K562 (cell line): ENCODE data around the gene USP14. TPM values are rescaled to one million over a fixed set of nuclear protein-coding genes. Genes with fewer than 3 reads are reported as not detected.
A peak's percentile ranks its signal among the peaks of the same experiment; 100 is the strongest.

Source experiments
- CHD2 ChIP-seq: IDR thresholded peaks from 2 replicates; pipeline ENCODE4 v1.6.1; 2011; ENCODE audit warnings: low read depth, low read length
- CREB5 ChIP-seq: fragments of 250-450 bp; sonication (Bioruptor Pico); IDR thresholded peaks from 2 replicates; pipeline ENCODE4 v1.5.0; 2020; ENCODE audit warnings: mild to moderate bottlenecking
- DEAF1 ChIP-seq: fragments of 450-650 bp; formaldehyde crosslinking; IDR thresholded peaks from 2 replicates; pipeline ENCODE4 v1.4.0; 2020; ENCODE audit warnings: mild to moderate bottlenecking, moderate library complexity
- E4F1 ChIP-seq: fragments of 250-450 bp; sonication (Bioruptor Pico); IDR thresholded peaks from 2 replicates; pipeline ENCODE4 v1.5.0; 2021; ENCODE audit warnings: mild to moderate bottlenecking, borderline replicate concordance
- EHMT2 ChIP-seq: fragments of 450-650 bp; IDR thresholded peaks from 2 replicates; pipeline ENCODE4 v1.6.1; 2018; ENCODE audit warnings: antibody characterized with exemption
- ETS1 ChIP-seq: conservative IDR thresholded peaks from 2 replicates; pipeline ENCODE4 v1.6.1; 2011; ENCODE audit warnings: low read depth, mild to moderate bottlenecking, low read length; ENCODE audit not compliant: control insufficient read depth
- ETV1 ChIP-seq: fragments of 450-650 bp; conservative IDR thresholded peaks from 2 replicates; pipeline ENCODE4 v1.6.1; 2016; ENCODE audit warnings: missing genetic modification characterization, control low read depth, low read depth, missing compliant biosample characterization
- GTF2F1 ChIP-seq: IDR thresholded peaks from 2 replicates; pipeline ENCODE4 v1.6.1; 2011; ENCODE audit warnings: low read depth, low read length, improper control_type of control experiment
- HDAC2 ChIP-seq: fragments of 450-650 bp; IDR thresholded peaks from 2 replicates; pipeline ENCODE4 v1.6.1; 2016; ENCODE audit warnings: mild to moderate bottlenecking
- HNRNPLL ChIP-seq: fragments of 200-400 bp; formaldehyde crosslinking; IDR thresholded peaks from 2 replicates; pipeline ENCODE4 v1.6.1; 2017; ENCODE audit warnings: low read length, low read depth, mild to moderate bottlenecking; ENCODE audit not compliant: poor library complexity, severe bottlenecking
- KAT8 ChIP-seq: fragments of 450-650 bp; IDR thresholded peaks from 2 replicates; pipeline ENCODE4 v1.6.1; 2016; ENCODE audit warnings: low read depth, mild to moderate bottlenecking
- MXD1 ChIP-seq: fragments of 250-450 bp; sonication (Bioruptor Pico); IDR thresholded peaks from 2 replicates; pipeline ENCODE4 v1.8.0; 2021; ENCODE audit warnings: borderline replicate concordance, mild to moderate bottlenecking, moderate library complexity; ENCODE audit not compliant: poor library complexity, severe bottlenecking
- POLR2AphosphoS2 ChIP-seq: IDR thresholded peaks from 2 replicates; pipeline ENCODE4 v1.6.1; 2012; ENCODE audit warnings: low read length, improper control_type of control experiment
- PPARD ChIP-seq: fragments of 250-450 bp; sonication (Bioruptor Pico); IDR thresholded peaks from 2 replicates; pipeline ENCODE4 v1.8.0; 2022; ENCODE audit warnings: inconsistent platforms, mild to moderate bottlenecking, moderate library complexity
- SIN3A ChIP-seq, 2 experiments: fragments of 150-350 bp in 1 of 2; IDR thresholded peaks; 2 replicates each; pipeline ENCODE4 v1.6.1; 2011 to 2016; ENCODE audit warnings: borderline replicate concordance in 2 of 2, low read depth in 2 of 2, low read length in 2 of 2, mild to moderate bottlenecking in 2 of 2, moderate library complexity in 2 of 2; ENCODE audit not compliant: control insufficient read depth in 1 of 2
- TEAD2 ChIP-seq: fragments of 450-650 bp; IDR thresholded peaks from 2 replicates; pipeline ENCODE4 v1.6.1; 2016; ENCODE audit warnings: missing genetic modification characterization, control low read depth, missing compliant biosample characterization
- ZNF143 ChIP-seq: sonication (generic); formaldehyde crosslinking; IDR thresholded peaks from 2 replicates; pipeline ENCODE4 v1.9.0; 2022; ENCODE audit warnings: mild to moderate bottlenecking, missing genetic modification reagents
- ZNF586 ChIP-seq: fragments of 450-650 bp; formaldehyde crosslinking; conservative IDR thresholded peaks from 2 replicates; pipeline ENCODE4 v1.4.0; 2020; ENCODE audit warnings: mild to moderate bottlenecking, moderate library complexity
- polyA plus RNA-seq, 8 experiments: library from polyadenylated mRNA; depleted of rRNA in 4 of 8; stranded (reverse) in 5 of 8; unstranded in 3 of 8; fragments of >200 nt; fragmentation: Nextera tagmentation in 2 of 8; fragmentation: Illumina TruSeq in 1 of 8; extraction: Ambion mirVana in 2 of 8; extraction: Trizol in 1 of 8; gene quantifications; 2 replicates each; pipeline versions ENCODE4 v1.2.1 to v1.2.3, GENCODE V29; 2011 to 2014; ENCODE audit warnings: inconsistent platforms in 1 of 8, missing spikeins in 1 of 8
- total RNA-seq, 7 experiments: library from RNA; depleted of rRNA in 6 of 7; stranded (reverse); fragments of >200 nt in 6 of 7; fragmentation: Illumina TruSeq in 2 of 7; extraction: Trizol in 2 of 7; gene quantifications; 2 replicates each; pipeline versions ENCODE4 v1.2.1 to v1.2.3, GENCODE V29; 2011 to 2021; ENCODE audit warnings: low replicate concordance in 1 of 7

Gene USP14
- total and polyA plus RNA-seq, 9 of the 15 experiments (the other 6 are each of a cell fraction or from before 2014, with no cell fraction given), result 18.7 to 129 (median 40.3) TPM

GRCh38 chr18:158128-159036 lies at the start of gene USP14 (continued):
- TF ChIP-seq GTF2F1 (no peak), MXD1 (peak; percentile 73), CHD2 (0 out of 2 replicates have a peak, but pooled peaks have one; percentile 22), CREB5 (no peak), HNRNPLL (peak; percentile 62), TEAD2 (tag) (no peak), SIN3A (IDR thresholded peaks at IDR 0.05; ENCODE audit: borderline replicate concordance in 2 of 2, control insufficient read depth in 1 of 2, low read depth in 2 of 2, low read length in 2 of 2) (peak; percentile 84 to 91), E4F1 (CRISPR knock-in tag) (no peak), ZNF586 (CRISPR knock-in tag) (no peak), PPARD (CRISPR knock-in tag) (no peak), ZNF143 (peak; percentile 52; the same call in 1 of the 2 replicates), ETS1 (peak; percentile 75), EHMT2 (no peak), KAT8 (no peak), POLR2AphosphoS2 (no peak), HDAC2 (peak; percentile 52; the same call in 1 of the 2 replicates), ETV1 (tag) (no peak), DEAF1 (CRISPR knock-in tag) (no peak)
